OCI-LY1 (cell line): Measurements from ENCODE around the gene TMPRSS11A.

Source experiments
- H2AFZ ChIP-seq: fragments of 200-600 bp; sonication (generic), shearing (Covaris generic); 2 replicates; pipeline ENCODE4 v1.6.0; 2014; ENCODE audit warnings: antibody characterized with exemption, mild to moderate bottlenecking, low read length
- H3F3A ChIP-seq: fragments of 200-600 bp; sonication (generic), shearing (Covaris generic); 2 replicates; pipeline ENCODE4 v1.6.0; 2014; ENCODE audit warnings: mild to moderate bottlenecking, antibody characterized with exemption, low read length, moderate library complexity; ENCODE audit not compliant: insufficient read depth
- H3K27ac ChIP-seq: fragments of 200-600 bp; sonication (generic); 2 replicates; pipeline ENCODE4 v1.5.1; 2014; ENCODE audit warnings: low read length, mixed run types, mild to moderate bottlenecking, low read depth; ENCODE audit not compliant: poor library complexity, severe bottlenecking
- H3K27me3 ChIP-seq: fragments of 200-600 bp; sonication (generic); 2 replicates; pipeline ENCODE4 v1.6.0; 2014; ENCODE audit warnings: antibody characterized with exemption, mild to moderate bottlenecking, low read length, moderate library complexity; ENCODE audit not compliant: insufficient read depth
- H3K36me3 ChIP-seq: fragments of 200-600 bp; sonication (generic); 2 replicates; pipeline ENCODE4 v1.6.1; 2014; ENCODE audit warnings: mild to moderate bottlenecking, antibody characterized with exemption, low read length, moderate library complexity, mixed read lengths; ENCODE audit not compliant: insufficient read depth
- H3K4me1 ChIP-seq: fragments of 200-600 bp; sonication (generic); 2 replicates; pipeline ENCODE4 v1.5.1; 2014; ENCODE audit warnings: mild to moderate bottlenecking, low read length, moderate library complexity; ENCODE audit not compliant: insufficient read depth, severe bottlenecking
- H3K4me2 ChIP-seq: fragments of 200-600 bp; sonication (generic), shearing (Covaris generic); 2 replicates; pipeline ENCODE4 v1.6.1; 2014; ENCODE audit warnings: low read length
- H3K4me3 ChIP-seq: fragments of 200-600 bp; sonication (generic); 2 replicates; pipeline ENCODE4 v1.5.1; 2014; ENCODE audit warnings: low read length, low read depth, mild to moderate bottlenecking, mixed read lengths; ENCODE audit not compliant: poor library complexity, severe bottlenecking
- H3K79me2 ChIP-seq: fragments of 200-600 bp; shearing (Covaris generic); 2 replicates; pipeline ENCODE4 v1.6.1; 2016; ENCODE audit warnings: mixed run types, low read length, mixed read lengths; ENCODE audit not compliant: insufficient read depth
- H3K9ac ChIP-seq: fragments of 200-600 bp; sonication (generic), shearing (Covaris generic); 2 replicates; pipeline ENCODE4 v1.6.1; 2014; ENCODE audit warnings: mild to moderate bottlenecking, low read length, mixed read lengths
- H3K9me2 ChIP-seq: fragments of 200-600 bp; sonication (generic), shearing (Covaris generic); 2 replicates; pipeline ENCODE4 v1.6.1; 2014; ENCODE audit warnings: low read depth, mild to moderate bottlenecking, low read length, mixed read lengths
- H3K9me3 ChIP-seq: fragments of 200-600 bp; shearing (Covaris generic); 2 replicates; pipeline ENCODE4 v1.6.1; 2014; ENCODE audit warnings: low read length, mixed read lengths
- H4K20me1 ChIP-seq: fragments of 200-600 bp; sonication (generic), shearing (Covaris generic); 2 replicates; pipeline ENCODE4 v1.6.0; 2016; ENCODE audit warnings: mild to moderate bottlenecking, low read length; ENCODE audit not compliant: insufficient read depth
- EZH2 ChIP-seq: fragments of 200-600 bp; sonication (generic), shearing (Covaris generic); IDR thresholded peaks from 2 replicates; pipeline ENCODE4 v1.8.0; 2017; ENCODE audit warnings: borderline replicate concordance, mixed run types, mild to moderate bottlenecking, antibody characterized with exemption, low read length, moderate library complexity, mixed read lengths
- TF ChIP-seq, protein P1 (sequence below): fragments of 200-600 bp; sonication (generic), shearing (Covaris generic); IDR thresholded peaks from 2 replicates; pipeline ENCODE4 v1.5.1; 2017; ENCODE audit warnings: mild to moderate bottlenecking, antibody characterized with exemption, low read length, moderate library complexity, mixed read lengths

Gene TMPRSS11A

DNA sequence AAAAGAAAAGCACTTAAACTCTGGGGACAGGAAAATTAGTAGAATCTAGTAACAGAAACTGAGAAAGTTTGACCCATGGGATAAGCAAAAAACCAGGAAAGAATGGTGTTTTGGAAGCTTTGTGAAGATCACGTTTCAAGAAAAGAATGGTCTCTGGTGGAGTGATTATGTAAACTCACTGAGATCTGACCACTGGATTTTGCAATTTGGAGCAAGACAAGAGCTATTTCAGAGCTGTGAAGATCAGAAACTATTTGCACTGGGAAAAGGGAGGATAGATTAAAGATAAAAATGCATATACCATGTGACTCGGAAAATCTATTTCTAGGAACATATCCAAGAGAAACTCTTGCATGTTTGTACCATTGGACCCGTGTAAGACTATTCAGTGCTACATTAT is 83.8 kb downstream of the TMPRSS11A start:
- Histone ChIP-seq H3K9me3 (no peaks in the 10 kb centered on the region), H3K27me3 (no peaks in the 10 kb centered on the region), H4K20me1 (no peaks in the 10 kb centered on the region), H3K27ac (no peak overlapping the region), H3K79me2 (no peaks in the 10 kb centered on the region), H3K4me2 (no peak overlapping the region), H3K4me3 (no peak overlapping the region), H3F3A (no peaks in the 10 kb centered on the region), H2AFZ (no peak overlapping the region), H3K9ac (no peak overlapping the region), H3K4me1 (no peaks in the 10 kb centered on the region), H3K36me3 (no peaks in the 10 kb centered on the region), H3K9me2 (no peaks in the 10 kb centered on the region)
- TF ChIP-seq, protein P1, sequence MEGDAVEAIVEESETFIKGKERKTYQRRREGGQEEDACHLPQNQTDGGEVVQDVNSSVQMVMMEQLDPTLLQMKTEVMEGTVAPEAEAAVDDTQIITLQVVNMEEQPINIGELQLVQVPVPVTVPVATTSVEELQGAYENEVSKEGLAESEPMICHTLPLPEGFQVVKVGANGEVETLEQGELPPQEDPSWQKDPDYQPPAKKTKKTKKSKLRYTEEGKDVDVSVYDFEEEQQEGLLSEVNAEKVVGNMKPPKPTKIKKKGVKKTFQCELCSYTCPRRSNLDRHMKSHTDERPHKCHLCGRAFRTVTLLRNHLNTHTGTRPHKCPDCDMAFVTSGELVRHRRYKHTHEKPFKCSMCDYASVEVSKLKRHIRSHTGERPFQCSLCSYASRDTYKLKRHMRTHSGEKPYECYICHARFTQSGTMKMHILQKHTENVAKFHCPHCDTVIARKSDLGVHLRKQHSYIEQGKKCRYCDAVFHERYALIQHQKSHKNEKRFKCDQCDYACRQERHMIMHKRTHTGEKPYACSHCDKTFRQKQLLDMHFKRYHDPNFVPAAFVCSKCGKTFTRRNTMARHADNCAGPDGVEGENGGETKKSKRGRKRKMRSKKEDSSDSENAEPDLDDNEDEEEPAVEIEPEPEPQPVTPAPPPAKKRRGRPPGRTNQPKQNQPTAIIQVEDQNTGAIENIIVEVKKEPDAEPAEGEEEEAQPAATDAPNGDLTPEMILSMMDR, result no peak
- no peak for TF ChIP-seq EZH2

DNA sequence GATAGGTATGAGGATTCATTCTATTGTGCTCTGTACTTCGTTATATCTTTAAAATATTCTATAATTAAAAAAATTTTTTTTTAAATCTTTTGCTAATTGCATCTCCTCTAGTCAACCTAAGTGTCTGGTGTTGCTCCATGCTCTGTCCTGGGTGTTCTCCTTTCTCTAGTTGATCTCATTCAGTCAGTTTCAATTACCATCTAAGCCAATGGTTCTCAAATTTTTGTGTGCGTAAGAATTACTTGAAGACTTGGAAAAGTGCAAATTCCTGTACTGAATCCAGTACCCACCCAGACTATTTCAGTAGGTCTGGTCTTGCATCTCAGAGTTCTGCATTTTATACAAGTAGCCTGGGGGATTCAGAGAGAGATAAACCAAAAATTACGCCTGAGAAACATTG is 86.2 kb downstream of the TMPRSS11A start:
- TF ChIP-seq, protein P1, result no peak
- no peak for TF ChIP-seq EZH2
- H3K27me3 ChIP-seq, result no peaks in the 10 kb centered on the region
- no peaks in the 10 kb centered on the region for H4K20me1 ChIP-seq
- no peak overlapping the region for H2AFZ ChIP-seq
- no peaks in the 10 kb centered on the region for H3K9me2 ChIP-seq
- H3K4me3 ChIP-seq, result no peak overlapping the region
- no peaks in the 10 kb centered on the region for H3K79me2 ChIP-seq
- H3K36me3 ChIP-seq, result no peaks in the 10 kb centered on the region
- no peaks in the 10 kb centered on the region for H3K4me1 ChIP-seq
- H3K9me3 ChIP-seq, result no peaks in the 10 kb centered on the region
- H3K4me2 ChIP-seq, result no peak overlapping the region
- no peak overlapping the region for H3K27ac ChIP-seq
- no peak overlapping the region for H3K9ac ChIP-seq
- no peaks in the 10 kb centered on the region for H3F3A ChIP-seq

DNA sequence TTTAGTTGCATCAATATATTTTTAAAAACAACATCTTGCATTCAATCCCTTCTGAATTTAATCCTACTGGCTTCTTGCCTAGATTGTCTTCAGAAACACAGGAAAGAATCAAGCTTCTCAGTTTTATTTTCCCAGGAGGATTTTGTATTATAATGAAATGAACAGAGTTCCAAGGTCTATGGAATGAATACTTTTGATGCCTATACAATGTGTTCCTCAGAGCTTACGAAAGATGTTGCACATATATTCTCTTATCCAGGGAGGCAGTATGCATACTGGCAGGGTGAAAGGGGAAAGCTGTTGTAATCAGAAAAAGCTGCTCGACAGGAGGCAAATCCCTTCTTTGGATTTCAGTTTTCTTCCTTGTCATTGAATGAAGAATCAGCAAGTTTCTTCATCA is 88.3 kb downstream of the TMPRSS11A start:
- H3K4me2 ChIP-seq, result no peak overlapping the region
- H2AFZ ChIP-seq, result no peak overlapping the region
- H3K27ac ChIP-seq, result no peak overlapping the region
- H4K20me1 ChIP-seq, result no peaks in the 10 kb centered on the region
- no peaks in the 10 kb centered on the region for H3K9me2 ChIP-seq
- H3K27me3 ChIP-seq, result no peaks in the 10 kb centered on the region
- no peaks in the 10 kb centered on the region for H3K36me3 ChIP-seq
- H3K4me3 ChIP-seq, result no peak overlapping the region
- no peak for TF ChIP-seq EZH2
- TF ChIP-seq, protein P1, result no peak
- H3F3A ChIP-seq, result no peaks in the 10 kb centered on the region
- no peak overlapping the region for H3K9ac ChIP-seq
- H3K79me2 ChIP-seq, result no peaks in the 10 kb centered on the region
- H3K4me1 ChIP-seq, result no peaks in the 10 kb centered on the region
- no peaks in the 10 kb centered on the region for H3K9me3 ChIP-seq
